Natural killer cell (primary cell): Measurements from ENCODE around the gene HELT. TPM values are rescaled to one million over a fixed set of nuclear protein-coding genes. Genes with fewer than 3 reads are reported as not detected.

Source experiments
- ATAC-seq, 3 donors: fragments of 150-1000 bp in 2 of 3; fragments of 200-7000 bp in 1 of 3; cut with Tn5 transposase; 1 replicate in 1 of 3; 2 replicates in 2 of 3; pipeline ENCODE4 v1.10.0; 2021; ENCODE audit warnings: mild to moderate bottlenecking in 2 of 3, moderate library complexity in 2 of 3
- DNase-seq, 2 donors: peaks; one replicate each; pipeline versions ENCODE4 v3.0.0 to v3.0.0-alpha.2; 2013 to 2021; ENCODE audit warnings: mixed read lengths in 1 of 2
- H3K27ac ChIP-seq: one replicate; pipeline ENCODE4 v1.5.1; 2013; ENCODE audit warnings: mild to moderate bottlenecking, low read length
- H3K27me3 ChIP-seq: one replicate; pipeline ENCODE4 v1.6.1; 2013; ENCODE audit warnings: low read length; ENCODE audit not compliant: control insufficient read depth, insufficient read depth
- H3K36me3 ChIP-seq: one replicate; pipeline ENCODE4 v1.6.1; 2013; ENCODE audit warnings: low read length; ENCODE audit not compliant: control insufficient read depth, insufficient read depth
- H3K4me1 ChIP-seq: one replicate; pipeline ENCODE4 v1.6.1; 2013; ENCODE audit warnings: low read length; ENCODE audit not compliant: control insufficient read depth, insufficient read depth
- H3K4me3 ChIP-seq: one replicate; pipeline ENCODE4 v1.5.1; 2013; ENCODE audit warnings: low read length
- H3K9me3 ChIP-seq: one replicate; pipeline ENCODE4 v1.6.1; 2013; ENCODE audit warnings: low read length; ENCODE audit not compliant: control insufficient read depth, insufficient read depth
- H3K27ac Mint-ChIP-seq, 2 donors: one replicate each; pipeline ENCODE4 v1.8.0; 2022; ENCODE audit warnings: mild to moderate bottlenecking in 2 of 2, mixed read lengths in 2 of 2, moderate library complexity in 1 of 2
- H3K27me3 Mint-ChIP-seq, 2 donors: one replicate each; pipeline ENCODE4 v1.8.0; 2022; ENCODE audit warnings: low read depth in 2 of 2, mixed read lengths in 2 of 2
- H3K36me3 Mint-ChIP-seq: one replicate; pipeline ENCODE4 v1.8.0; 2022; ENCODE audit warnings: mixed read lengths
- H3K4me1 Mint-ChIP-seq, 2 donors: one replicate each; pipeline ENCODE4 v1.8.0; 2022; ENCODE audit warnings: mixed read lengths in 2 of 2
- H3K4me3 Mint-ChIP-seq: one replicate; pipeline ENCODE4 v1.8.0; 2022; ENCODE audit warnings: mild to moderate bottlenecking, moderate library complexity, mixed read lengths
- H3K9me3 Mint-ChIP-seq, 2 donors: one replicate each; pipeline ENCODE4 v1.8.0; 2022; ENCODE audit warnings: mixed read lengths in 2 of 2
- CTCF ChIP-seq: fragments of 200-600 bp; IDR thresholded peaks from one replicate; pipeline ENCODE4 v1.8.0; 2022; ENCODE audit warnings: antibody characterized with exemption
- WGBS: methylation state at CpG from one replicate; pipeline ENCODE4 v1.1.7; 2013; ENCODE audit warnings: missing lambda C conversion rate; ENCODE audit not compliant: insufficient coverage; 5-methylcytosine and 5-hydroxymethylcytosine counted together
- intact Hi-C: fragments of 100-400 bp; cut with micrococcal nuclease; formaldehyde crosslinking; loops from one replicate; pipeline ENCODE4 v1.14.2; 2022
- total RNA-seq, 4 donors: library from RNA; stranded (reverse); fragments of 120-200 nt in 1 of 4; gene quantifications; one replicate each; pipeline versions ENCODE4 v1.2.3 to v1.2.4, GENCODE V29; 2013 to 2022

Gene HELT
- total RNA-seq, 3 donors from 2014 or later (not counting 1 experiment from before 2014, with no cell fraction given): not detected

- H3K27ac ChIP-seq: no peak overlapping the region
- H3K36me3 ChIP-seq: no peaks in the 10 kb centered on the region
- no peaks in the 10 kb centered on the region for H3K36me3 Mint-ChIP-seq
- H3K27ac Mint-ChIP-seq: no peak overlapping the region
- WGBS: 73% methylated on average over 2 of the region's 2 CpGs
- no peaks in the 10 kb centered on the region for H3K9me3 ChIP-seq
- DNase-seq (no peak), ATAC-seq (no peak)
- no peak overlapping the region for H3K4me3 ChIP-seq
- intact Hi-C loops: no loop called here
- H3K27me3 Mint-ChIP-seq: peaks cover 25 to 46% of the 10 kb centered on the region in 2 donors
- H3K4me3 Mint-ChIP-seq: no peak overlapping the region
- peaks cover 8 to 9% of the 10 kb centered on the region in 2 donors for H3K4me1 Mint-ChIP-seq
- no peaks in the 10 kb centered on the region for H3K9me3 Mint-ChIP-seq
- H3K4me1 ChIP-seq: no peaks in the 10 kb centered on the region
- no peak for TF ChIP-seq CTCF
- peaks cover 2% of the 10 kb centered on the region for H3K27me3 ChIP-seq
Measured at GRCh38 chr4:185035284-185035683, 17.0 kb downstream of the HELT start.

GRCh38 chr4:185036019-185036418, 17.7 kb downstream of the HELT start:
- TF ChIP-seq CTCF: no peak
- no peak overlapping the region for H3K27ac Mint-ChIP-seq
- Histone ChIP-seq H3K27me3 (peaks cover 2% of the 10 kb centered on the region), H3K9me3 (no peaks in the 10 kb centered on the region), H3K4me1 (no peaks in the 10 kb centered on the region), H3K27ac (no peak overlapping the region), H3K4me3 (no peak overlapping the region), H3K36me3 (no peaks in the 10 kb centered on the region)
- peaks cover 24 to 42% of the 10 kb centered on the region in 2 donors for H3K27me3 Mint-ChIP-seq
- H3K4me3 Mint-ChIP-seq: no peak overlapping the region
- DNase-seq (no peak), ATAC-seq (no peak)
- peaks cover 10% of the 10 kb centered on the region in 2 donors for H3K4me1 Mint-ChIP-seq
- WGBS: 93% methylated on average over 4 of the region's 6 CpGs
- no peaks in the 10 kb centered on the region for H3K9me3 Mint-ChIP-seq
- intact Hi-C loops: no loop called here
- no peaks in the 10 kb centered on the region for H3K36me3 Mint-ChIP-seq

- WGBS: 56% methylated on average over 6 of the region's 6 CpGs
- Mint-ChIP-seq H3K27me3 (peaks cover 24 to 42% of the 10 kb centered on the region in 2 donors), H3K9me3 (no peaks in the 10 kb centered on the region), H3K4me1 (peaks cover 10% of the 10 kb centered on the region in 2 donors), H3K36me3 (no peaks in the 10 kb centered on the region), H3K4me3 (no peak overlapping the region), H3K27ac (no peak overlapping the region)
- DNase-seq: no peak
- intact Hi-C loops: no loop called here
- no peak overlapping the region for H3K27ac ChIP-seq
- no peaks in the 10 kb centered on the region for H3K36me3 ChIP-seq
- no peaks in the 10 kb centered on the region for H3K4me1 ChIP-seq
- no peak overlapping the region for H3K4me3 ChIP-seq
- ATAC-seq: no peak
- H3K9me3 ChIP-seq: no peaks in the 10 kb centered on the region
- no peak for TF ChIP-seq CTCF
- peaks cover 2% of the 10 kb centered on the region for H3K27me3 ChIP-seq
Measured at GRCh38 chr4:185036842-185037241, 18.6 kb downstream of the HELT start.
